GM21390 (cell line): ENCODE data around the gene HESX1.

Experiments used
- ATAC-seq: cut with Tn5 transposase; IDR thresholded peaks from one replicate; pipeline ENCODE4 v1.9.1; 2021; ENCODE audit not compliant: unreplicated experiment

Gene HESX1

DNA sequence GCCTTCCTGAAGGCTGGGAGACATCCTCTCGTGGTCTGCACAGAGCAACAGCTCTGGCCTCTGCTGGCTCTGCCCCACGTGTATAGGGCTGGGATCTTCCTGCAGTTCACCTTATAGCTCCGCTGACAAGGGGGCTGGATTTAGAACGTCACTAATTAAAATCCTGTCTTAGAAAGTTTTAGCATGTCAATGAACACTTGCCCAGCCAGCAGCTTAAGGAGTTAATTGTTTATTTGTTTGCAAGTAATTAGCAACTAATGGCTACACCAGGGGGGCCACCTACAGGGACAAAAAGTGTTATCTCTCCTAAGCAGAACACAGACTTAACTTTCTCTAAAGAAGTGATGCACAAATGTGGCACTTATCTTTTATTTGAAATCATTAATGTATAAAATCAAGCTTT lies at the start of gene HESX1:
HESX1 (minus strand) TSS at position 84 of the 403 bp plus-strand sequence; CDS start at position 24, 60 bp downstream.
- ATAC-seq = no peak

GRCh38 chr3:57244946-57245345 lies 45.2 kb upstream of the HESX1 start:
- ATAC-seq = no peak

DNA sequence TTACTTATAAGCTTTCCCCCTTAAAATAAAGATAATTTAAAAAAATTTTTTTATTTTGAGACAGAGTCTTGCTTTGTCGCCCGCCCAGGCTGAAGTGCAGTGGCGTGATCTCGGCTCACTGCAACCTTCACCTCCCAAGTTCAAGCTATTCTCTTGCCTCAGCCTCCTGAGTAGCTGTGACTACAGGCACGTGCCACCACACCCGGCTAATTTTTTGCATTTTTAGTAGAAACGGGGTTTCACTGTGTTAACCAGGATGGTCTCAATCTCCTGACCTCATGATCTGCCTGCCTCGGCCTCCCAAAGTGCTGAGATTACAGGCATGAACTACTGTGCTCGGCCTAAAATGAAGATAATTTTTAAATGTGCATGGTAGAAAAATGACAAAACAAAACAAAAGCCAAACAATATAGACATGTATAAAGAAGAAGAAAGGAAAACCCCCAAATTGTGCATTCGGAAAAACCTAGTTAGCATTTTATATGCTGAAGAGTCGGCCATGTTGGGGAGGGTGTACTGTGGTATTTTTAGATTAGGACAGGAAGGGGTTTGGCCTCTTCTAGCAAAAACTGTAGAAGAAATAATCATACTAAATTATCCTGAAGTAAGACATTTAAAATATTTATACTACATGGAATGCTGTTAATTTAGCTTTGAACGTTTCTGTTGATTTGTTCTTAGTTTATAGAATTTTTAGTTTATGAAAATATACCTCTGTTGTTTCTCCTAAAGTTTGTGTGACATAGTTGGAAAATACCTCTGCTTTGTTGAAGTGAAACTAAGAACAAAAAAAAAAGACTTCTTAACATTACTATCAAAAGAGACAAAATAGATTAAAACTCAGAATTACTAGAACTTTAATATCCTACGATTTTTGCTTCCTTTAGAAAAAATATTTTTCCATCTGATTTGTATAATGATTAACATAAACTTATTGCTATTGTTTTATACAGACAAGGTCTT lies 35.1 kb upstream of the HESX1 start:
- peak; percentile 48 for ATAC-seq

DNA sequence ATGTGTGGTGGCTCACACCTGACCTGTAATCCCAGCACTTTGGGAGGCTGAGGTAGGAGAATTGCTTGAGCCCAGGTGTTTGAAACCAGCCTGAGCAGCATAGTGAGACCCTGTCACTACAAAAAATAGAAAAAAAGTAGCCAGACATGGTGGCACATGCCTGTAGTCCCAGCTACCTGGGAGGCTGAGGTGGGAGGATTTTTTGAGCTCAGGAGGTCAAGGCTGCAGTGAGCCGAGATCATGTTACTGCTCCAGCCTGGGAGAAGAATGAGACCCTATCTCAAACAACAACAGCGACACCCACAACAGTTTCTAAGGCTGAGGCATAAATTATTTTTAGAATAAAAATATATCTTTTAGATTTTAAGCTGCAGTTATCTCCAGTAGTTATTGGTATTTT lies 34.0 kb upstream of the HESX1 start:
- no peak for ATAC-seq

GRCh38 chr3:57230006-57230405 lies 30.2 kb upstream of the HESX1 start:
- ATAC-seq = no peak

DNA sequence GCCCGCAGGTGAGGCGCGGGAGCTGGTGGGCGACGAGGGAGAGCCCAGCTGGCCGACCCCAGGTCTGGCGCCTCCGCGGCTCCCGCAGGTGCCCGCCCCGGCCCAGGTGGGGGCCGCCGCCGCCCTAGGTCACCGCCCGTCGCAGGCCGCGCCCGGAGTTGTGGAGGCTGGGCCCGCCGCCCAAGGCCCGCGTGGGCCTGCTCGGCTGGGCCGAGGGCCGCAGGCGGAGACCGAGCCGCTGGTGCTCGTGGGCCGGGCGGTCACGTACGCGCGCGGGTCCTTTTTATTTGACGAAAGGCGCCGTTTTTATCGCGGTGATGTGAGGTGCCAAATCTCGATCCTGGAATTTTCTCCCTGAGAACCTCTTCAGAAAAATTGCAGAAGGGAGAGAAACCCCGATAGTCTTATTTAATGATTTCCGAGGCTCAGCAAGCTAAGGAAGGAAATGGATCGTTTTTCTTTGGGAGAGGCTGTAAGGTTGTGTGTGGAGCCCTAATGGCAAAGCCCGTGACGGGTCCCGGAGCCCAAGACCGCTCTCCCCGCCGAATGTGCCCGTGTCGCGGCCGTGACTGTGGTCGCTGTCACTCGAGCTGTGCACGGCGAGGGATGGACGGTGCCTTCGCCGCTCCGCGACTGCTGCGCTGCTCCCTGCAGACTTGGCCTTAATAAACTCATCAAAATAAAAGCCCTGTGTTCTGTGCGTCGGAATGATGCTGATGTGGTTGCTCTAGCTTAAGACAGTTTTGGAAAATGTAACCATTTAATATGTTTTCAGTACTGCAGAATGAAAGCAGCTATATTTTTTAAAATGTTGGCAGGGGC lies 28.4 kb upstream of the HESX1 start:
- ATAC-seq = peak; percentile 40

DNA sequence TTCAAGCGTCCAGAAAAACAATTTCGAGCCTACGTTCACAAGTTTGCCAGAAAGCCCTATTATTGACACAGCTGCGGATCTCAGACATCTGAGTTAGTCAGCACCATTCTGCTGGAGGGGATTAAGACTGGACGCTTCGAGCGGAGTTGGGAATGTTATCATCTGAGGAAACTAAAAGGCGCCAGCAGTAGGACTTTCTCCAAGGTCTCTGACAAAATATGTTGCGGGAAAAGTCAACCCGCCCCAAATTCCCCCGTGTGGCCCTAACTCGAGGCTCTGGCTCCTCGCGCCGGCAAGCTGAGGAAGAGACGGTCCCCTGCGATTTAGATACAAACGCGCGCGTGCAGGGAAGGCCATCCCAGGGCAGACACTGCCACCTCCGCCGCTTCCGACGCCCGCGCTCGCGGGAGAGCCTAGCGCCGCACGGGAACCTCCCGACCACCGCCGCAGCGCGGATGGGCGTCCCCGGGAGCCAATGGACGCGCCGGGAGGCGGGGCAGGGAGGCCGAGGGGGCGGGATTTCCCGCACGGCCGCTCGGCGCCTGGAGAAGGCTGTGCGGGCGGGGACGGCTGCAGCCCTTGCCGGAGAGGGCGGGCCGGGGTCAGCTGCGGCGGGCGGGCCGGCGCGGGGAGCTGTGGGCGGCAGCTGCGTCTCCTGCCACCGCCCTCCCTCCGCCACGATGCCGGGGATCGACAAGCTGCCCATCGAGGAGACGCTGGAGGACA lies 27.6 kb upstream of the HESX1 start, which contains the start of gene APPL1:
APPL1 (plus strand) TSS at position 526 of the 726 bp plus-strand sequence; CDS start at position 681, 155 bp downstream.
- peak; percentile 91 for ATAC-seq

DNA sequence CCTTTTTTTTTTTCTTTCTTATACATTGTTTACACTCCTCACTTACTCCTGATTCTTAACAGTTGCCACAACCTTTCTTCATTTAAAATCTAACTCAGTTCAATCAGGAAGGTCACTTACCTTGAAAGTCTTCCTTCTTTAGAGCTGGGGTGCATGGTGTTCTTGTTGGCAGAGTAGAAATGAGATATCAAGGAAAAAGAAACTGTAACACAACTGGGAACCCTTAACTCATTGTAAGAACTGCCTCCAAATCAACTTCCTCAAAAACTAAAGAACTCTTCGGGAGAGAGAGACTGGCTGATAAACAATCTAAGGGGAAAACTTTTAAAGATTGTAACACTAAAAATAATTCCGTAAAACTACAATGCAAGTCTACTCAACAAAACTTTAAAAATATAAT lies 26.4 kb upstream of the HESX1 start:
- ATAC-seq = no peak

DNA sequence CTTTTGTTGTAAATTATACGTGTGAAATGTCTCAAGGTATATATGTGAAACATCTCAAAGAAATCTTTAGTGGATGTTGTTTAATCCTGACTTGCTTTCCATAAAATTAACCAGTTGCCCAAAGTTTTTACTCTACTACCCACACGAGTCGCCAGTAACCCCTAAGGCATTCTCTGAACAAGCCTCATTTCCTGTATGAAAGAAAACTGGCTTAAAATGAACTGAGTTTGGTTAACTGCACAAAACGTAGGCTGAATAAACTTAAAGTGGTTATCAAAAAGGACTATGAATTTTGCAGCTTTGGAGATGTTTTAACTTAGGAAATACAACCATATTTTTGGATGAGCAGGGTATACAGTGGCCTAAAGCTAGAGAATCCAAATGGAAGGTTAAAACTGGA lies 25.1 kb upstream of the HESX1 start:
- ATAC-seq = no peak

- no peak for ATAC-seq
Measured at GRCh38 chr3:57221883-57222282, 22.1 kb upstream of the HESX1 start.

- ATAC-seq = no peak
Measured at GRCh38 chr3:57206423-57206822, 6.6 kb upstream of the HESX1 start.

- no peak for ATAC-seq
Measured at GRCh38 chr3:57194641-57195040, 5.1 kb downstream of the HESX1 start.

GRCh38 chr3:57192028-57192427 lies 7.8 kb downstream of the HESX1 start:
- no peak for ATAC-seq

- no peak for ATAC-seq
Measured at GRCh38 chr3:57184526-57184925, 15.3 kb downstream of the HESX1 start.

- ATAC-seq = no peak
Measured at GRCh38 chr3:57179580-57180410, 20.0 kb downstream of the HESX1 start.

GRCh38 chr3:57176045-57176444 lies 23.7 kb downstream of the HESX1 start:
- no peak for ATAC-seq

GRCh38 chr3:57173687-57174086 lies 26.1 kb downstream of the HESX1 start:
- no peak for ATAC-seq

DNA sequence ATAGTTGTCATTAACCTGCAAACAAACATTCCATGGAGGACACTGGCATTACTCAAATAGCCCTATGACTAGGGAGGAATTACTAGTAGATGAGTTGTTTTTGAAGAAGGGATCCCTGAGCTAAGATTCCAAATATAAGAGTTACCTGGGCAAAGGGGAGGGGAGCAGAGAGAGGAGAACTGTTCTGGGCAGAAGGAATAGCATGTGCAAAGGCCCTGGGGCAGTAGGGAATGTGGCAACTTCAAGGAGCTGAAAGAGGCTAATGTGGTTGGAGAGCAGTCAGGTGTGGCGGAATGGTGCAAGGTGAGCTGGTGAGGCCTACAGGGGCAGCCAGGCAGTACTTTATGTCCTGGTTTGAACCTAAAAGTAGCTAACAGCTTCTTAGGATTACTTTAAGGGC lies 28.8 kb downstream of the HESX1 start:
- no peak for ATAC-seq

- peak; percentile 62 for ATAC-seq
Measured at GRCh38 chr3:57169872-57170623, 29.7 kb downstream of the HESX1 start.
